NCI-H446 treated with DMSO at 0.1 percent for 48 hours (cell line): Measurements from ENCODE around the gene APH1B.
A peak's percentile ranks its signal among the peaks of the same experiment; 100 is the strongest.
"Not testable (repeated sequence)": the region's sequence is repeated elsewhere in the genome, so short reads cannot be mapped to it uniquely, and the experiment has no call there.

Source experiments
- DNase-seq: peaks from one replicate; lab custom pipeline; 2025; lab: John Stamatoyannopoulos, UW

APH1B gene

DNA sequence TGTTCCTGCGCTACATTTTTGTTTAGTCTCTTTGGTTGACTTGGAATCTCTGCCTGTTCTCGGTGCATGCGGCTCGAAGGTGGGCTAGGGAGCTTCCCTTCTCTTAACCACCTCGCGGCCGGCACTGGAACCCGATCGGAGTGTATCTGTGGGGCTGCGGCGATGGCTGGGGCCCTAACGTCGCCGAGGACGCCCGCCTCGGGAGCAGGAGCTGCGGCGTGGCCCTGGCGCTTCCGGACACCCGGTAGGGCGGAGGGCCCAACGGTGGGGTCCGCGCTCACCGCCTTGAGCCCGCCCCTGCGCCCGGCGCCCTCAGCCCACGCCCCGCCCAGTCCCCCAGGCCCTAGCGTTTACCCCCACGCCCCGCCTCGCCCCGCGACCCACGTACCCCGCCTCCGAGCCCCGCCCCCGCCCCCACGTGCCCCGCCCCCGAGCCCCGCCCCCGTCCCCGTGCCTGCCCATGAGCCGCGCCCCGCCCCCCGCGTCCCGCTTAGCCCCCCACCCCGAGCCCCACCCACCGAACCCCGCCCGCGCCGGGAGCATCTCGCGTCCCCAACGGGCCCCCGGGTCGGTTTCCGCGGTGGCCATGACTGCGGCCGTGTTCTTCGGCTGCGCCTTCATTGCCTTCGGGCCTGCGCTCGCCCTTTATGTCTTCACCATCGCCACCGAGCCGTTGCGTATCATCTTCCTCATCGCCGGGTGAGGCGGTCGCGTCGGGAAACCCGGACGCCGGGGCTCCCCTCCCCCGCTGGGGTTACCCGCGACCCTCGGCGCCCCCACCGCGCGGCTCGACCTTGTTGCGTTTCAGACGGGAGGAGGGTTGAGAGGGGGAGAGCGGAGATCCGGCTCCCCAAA is at the start of gene APH1B:
Gene APH1B, plus strand, starts transcription at position 568 of the 855 bp plus-strand sequence. Its CDS starts 19 bp downstream, at position 587.
- DNase-seq, result no peak

DNA sequence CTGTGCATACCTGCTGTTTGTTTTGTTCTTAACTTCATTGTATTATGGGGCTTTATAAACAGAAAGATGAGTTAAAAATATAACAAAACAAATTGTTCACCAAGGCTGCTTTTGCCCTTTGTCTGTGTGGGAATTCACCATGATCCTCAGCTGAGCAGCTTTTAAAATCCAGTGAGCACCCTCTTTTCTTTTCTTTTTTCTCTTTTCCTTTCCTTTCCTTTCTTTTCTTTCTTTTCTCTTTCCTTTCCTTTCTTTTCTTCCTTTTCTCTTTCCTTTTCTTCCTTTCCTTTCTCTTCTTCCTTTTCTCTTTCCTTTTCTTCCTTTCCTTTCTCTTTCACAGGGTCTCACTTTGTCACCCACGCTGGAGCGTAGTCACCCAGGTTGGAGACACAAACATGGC is 49.7 kb upstream of the APH1B start:
- no peak for DNase-seq

DNA sequence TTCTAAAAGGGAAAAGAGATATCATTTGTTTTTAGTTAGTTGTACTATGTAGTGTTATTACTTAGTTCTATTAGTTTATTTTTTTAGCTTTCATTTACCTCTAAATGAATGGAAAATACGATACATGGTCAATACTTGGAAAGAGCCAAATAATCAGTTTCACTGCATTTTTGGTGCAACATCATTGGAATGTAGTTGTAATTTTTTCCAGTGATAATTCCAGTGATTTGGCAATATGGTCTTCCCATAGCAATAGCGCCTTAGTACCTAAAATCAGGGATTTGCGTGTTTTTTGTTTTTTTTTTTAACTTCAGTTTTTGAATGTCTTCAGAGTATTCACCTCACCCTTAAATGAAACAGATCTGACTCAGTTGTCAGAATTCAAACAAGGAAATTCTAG is 46.2 kb upstream of the APH1B start:
- DNase-seq, result no peak

DNA sequence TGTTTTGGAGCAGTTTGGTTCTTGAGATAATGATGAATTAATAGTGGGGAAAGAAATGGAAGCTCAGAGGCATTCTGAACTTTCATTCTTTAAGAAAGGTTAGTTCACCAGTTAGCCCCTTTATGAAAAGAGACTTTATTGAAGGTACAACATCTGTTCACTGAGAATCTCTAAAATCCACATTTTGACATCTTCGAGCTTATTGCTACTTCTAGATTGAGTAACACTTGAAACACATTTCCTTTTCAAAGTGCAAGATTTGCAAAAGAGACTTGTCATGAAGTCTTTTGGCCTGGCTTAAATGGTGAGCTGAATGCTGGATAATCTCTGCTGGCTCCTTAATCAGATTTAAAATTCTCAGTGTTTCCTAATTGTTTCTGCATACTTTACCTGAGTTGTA is 45.7 kb upstream of the APH1B start:
- no peak for DNase-seq

DNA sequence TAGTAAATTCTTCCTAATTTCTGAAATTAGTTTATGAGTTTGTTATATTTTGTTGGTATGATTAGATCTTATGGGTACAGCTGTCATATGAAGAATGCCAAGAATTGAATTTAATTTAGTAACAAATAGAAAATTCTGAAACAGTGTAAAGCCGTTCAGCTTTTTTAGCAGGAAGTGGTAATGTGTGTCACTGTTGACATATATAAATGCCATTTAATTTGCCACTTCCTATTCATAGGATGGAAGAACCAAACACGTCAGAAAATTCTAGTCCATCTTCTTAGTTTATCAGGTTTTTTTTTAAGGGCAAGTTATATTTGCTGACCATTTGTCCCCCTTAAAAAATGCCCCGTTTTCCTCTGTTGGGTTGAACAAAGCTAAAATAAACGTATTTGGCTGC is 45.0 kb upstream of the APH1B start:
- DNase-seq, result no peak

DNA sequence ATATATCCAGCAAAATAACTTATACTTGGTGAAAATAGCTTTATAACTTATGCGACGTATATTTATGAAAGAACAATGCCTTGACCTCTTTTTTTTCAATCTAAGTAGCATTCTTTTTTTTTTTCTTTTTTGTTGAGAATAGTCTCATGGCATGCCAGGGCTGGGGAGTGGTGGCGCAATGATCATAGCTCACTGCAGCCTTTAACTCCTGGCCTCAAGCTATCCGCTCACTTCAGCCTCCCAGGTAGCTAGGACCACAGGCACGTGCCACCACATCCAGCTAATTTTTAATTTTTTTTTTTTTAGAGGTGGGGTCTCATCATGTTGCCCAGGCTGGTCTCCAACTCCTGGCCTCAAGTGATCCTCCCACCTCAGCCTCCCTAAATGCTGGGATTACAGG is 44.5 kb upstream of the APH1B start:
- no peak for DNase-seq

DNA sequence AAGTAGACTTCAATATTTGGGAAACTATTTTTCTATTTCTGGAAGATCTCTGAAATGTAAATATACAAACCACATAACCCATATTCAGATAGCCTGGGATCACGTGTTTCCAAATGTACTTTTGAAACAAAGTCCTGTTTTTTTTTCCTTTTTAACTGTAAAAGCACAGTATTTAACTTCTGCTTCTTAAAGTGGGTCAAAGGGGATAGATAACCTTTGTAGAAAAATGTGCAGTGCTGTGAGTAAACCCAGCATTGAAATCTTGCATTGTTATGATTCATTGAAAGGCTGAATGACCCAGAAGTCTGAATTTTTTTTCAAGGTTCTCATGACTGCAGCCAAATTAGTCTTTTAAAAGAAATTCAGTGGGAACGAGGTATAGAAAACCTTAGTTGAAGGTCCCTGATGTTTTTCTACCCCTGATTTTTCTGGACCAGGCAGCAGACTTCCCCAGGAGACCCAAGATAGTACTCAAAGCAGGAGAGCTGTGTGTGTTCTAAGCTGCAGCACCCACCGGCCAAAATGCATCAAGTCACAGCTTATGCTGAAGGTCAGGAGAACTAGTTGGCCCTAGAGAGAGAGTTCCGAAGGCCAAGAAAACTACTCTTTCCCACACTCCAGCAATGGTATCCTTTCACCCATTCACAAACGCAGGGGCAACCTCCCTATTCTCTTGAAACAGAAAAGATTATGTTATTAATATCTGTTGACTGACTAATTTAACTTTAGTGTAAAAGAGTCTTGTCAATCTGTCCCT is 43.6 kb upstream of the APH1B start:
- no peak for DNase-seq

DNA sequence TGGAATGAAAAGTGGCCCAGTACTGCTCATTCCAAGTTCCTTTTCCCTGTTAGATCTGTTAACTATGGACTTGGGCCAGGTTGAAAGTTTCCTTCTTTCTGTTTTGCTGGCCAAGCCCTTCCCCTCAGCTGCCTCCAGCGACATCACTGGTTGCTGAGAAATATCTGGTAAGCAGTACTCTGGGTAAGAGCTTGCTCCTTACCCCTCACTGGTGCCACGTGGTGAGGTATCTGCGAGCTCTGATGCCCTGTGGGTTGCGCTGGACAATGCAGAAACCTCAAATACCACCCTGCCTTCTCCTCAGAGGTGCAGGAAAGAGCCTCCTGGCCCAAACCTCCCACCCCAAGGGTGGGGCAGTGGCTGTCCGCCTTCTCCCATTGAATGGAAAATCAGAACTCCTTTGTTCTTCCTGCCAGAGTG is 42.9 kb upstream of the APH1B start:
- no peak for DNase-seq

DNA sequence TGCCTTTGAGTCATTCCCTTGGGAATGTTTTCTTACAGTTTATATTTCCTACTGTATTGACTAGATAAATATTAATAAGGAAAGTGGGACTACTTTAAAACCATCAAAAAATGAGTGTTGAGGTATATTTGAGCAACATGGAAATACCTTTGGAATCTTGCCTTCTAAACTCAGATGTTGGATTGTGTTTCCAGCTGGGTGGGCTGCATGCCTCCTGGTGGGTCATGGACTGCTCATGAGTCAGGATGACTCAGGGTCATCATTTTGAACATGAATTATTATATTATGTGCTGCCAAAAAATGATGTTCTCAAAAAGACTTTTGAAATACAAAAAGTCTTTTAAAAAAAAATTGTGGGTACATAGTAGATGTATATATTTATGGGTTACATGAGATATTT is 41.1 kb upstream of the APH1B start:
- DNase-seq, result peak; percentile 47

DNA sequence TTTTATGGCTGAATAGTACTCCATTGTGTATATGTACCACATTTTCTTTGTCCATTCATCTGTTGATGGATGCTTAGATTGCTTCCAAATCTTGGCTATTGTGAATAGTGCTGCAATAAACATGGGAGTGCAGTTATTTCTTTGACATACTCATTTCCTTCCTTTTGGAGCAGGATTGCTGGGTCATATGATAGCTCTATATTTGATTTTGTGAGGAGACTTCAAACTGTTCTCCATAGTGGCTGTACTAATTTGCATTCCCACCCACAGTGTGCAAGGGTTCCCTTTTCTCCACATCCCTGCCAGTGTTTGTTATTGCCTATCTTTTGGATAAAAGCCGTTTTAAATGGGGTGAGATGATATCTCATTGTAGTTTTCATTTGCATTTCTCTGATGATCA is 40.3 kb upstream of the APH1B start:
- not testable (repeated sequence) for DNase-seq

DNA sequence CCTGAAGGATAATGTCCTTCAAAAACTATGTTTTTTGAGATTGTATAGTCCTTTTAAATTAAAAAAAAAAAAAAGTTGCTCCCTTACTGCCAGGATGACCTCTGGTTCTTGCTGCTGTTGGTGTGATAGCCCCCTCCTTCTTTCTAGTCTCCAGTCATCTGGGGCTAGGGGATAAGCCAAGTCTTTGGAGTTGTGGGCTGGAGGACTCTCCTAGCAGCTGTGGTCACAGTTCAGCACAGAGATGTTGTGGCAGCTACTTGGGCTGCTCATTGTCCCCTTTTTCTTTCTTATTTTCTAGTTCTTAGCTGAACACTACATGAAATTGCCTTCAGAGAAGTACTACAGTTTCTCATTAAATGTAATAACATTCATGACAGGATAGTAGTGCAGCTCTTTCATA is 39.2 kb upstream of the APH1B start:
- no peak for DNase-seq

DNA sequence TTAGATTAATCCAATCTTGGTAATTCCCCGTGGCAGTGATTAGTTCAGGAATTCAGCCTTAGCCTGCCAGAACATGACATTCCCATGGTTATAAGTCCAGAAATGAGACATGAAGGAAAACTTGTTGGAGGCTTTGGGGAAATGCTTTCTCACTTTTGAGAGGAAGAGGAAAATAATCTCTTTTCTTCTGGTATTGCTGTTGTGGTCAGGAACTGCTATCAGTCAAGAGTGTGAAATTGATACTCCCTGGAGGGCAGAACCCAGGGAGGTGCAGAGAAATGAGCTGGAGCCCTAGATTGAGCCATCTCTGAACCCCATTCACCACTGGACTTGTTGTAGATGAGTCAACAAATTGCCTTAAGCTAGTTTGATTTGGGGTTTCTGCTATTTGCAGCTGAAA is 38.6 kb upstream of the APH1B start:
- no peak for DNase-seq

DNA sequence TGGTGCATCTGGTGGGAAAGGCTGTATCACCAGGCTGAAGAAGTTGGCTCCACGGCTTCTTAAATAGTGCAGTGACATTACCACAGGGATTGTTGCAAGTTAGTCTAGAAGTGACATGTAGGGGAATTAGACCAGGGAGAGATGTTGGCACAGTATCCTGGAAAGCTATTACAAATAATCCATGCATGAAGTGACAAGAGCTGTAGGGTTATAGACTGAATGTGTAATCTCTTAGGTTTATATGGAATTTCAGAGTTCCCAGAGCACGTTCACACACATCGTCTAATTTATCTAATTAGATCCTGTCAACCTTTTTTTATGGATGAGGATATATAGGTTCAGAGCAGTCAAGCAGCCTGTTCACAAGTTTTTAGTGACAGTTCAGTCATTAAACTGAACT is 37.3 kb upstream of the APH1B start:
- DNase-seq, result peak; percentile 42

DNA sequence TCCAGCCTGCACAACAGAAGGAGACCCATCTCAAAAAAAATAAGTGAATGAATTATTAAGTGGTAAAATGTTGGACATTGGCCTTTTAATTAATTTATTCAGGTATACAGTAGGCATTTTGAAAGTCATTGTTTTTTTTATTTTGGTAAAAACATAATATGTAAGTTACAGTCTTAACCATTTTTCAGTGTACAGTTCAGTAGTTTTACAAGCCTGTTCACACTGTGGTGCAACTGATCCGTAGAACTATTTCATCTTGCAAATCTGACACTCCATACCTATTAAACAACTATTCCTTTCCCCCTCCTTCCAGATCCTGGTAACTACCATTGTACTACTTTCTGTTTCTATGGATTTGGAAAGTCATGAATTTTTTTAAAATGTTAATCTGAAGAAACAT is 36.1 kb upstream of the APH1B start:
- DNase-seq, result no peak

DNA sequence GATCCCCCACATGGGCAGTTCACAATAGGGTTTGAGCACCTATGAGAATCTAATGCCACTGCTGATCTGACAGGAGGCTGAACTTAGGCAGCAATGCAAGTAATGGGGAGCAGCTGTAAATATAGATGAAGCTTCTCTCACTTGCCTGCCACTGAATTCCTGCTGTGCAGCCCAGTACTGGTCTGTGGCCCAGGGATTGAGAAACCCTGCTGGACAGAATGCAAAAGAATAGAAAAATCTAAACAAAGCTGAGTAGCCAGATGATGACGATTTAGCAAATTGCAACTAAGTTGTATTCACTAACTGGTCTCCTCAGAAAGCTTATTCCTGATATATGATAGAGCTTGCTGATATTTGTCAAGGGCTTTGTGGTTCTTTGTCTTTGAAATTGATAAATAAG is 34.3 kb upstream of the APH1B start:
- DNase-seq, result no peak

DNA sequence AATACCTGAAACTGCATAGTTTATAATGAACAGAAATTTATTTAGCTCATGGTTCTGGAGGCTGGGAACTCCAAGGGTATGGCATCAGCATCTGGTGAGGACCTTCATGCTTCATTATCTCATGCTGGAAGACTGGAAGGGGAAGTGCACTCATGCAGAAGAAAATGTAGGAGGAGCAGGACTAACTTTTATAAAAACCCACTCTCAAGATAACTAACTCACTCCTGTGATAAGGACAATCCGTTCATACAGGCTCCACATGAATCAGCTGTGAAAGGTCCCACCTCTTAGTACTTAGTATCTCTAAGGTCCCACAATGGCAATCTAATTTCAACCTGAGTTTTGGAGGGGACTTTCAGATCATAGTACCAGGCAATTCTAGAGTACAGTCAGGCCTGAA is 33.6 kb upstream of the APH1B start:
- no peak for DNase-seq

DNA sequence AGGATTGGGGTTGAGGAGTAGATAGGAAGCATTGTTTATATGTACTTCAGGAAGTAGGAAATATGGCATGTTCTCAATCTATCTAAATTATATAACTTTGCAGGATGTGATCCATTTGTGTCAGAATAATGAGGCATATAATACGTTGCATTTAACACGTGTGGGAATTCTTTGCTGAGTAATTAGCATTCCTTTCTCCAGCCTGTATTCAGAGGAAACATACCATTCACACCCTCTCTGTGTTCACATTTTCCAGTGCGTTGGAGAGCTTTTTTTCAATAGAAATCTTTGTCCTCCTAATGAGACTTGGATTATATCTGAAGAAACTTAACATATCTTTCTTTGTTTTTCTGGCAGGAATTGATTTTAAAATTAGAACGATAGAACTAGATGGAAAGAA is 33.0 kb upstream of the APH1B start:
- no peak for DNase-seq

DNA sequence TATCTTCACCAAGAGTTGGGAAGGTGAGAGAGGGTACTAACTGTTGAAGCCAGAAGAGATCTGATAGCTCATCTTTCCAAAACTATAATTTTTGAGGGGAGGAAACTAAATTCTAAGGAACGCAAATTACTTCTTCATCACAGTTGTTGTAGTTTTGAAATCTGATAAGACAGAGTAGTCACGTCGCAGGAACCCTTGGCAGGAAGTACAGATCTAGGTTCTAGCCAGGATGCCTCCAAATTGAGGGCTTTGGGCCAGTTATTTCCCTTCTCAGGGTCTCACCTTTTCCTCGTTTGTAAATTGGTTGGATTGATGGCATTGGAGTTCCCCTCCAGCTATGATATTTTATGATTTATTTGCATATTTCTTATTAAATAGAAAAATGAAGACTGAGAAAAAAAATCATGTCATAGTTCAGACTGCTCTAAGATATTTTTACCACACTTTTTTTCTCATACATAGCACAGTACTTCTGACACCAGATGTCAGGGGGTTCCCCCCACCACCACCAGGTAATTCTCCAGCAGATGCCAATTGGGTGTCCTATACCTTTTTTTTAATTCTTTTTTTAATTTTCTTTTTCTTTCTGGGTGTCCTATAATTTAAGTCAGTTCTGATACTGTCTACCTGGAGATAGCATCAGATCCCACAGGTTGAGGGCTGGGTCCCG is 32.3 kb upstream of the APH1B start:
- no peak for DNase-seq

DNA sequence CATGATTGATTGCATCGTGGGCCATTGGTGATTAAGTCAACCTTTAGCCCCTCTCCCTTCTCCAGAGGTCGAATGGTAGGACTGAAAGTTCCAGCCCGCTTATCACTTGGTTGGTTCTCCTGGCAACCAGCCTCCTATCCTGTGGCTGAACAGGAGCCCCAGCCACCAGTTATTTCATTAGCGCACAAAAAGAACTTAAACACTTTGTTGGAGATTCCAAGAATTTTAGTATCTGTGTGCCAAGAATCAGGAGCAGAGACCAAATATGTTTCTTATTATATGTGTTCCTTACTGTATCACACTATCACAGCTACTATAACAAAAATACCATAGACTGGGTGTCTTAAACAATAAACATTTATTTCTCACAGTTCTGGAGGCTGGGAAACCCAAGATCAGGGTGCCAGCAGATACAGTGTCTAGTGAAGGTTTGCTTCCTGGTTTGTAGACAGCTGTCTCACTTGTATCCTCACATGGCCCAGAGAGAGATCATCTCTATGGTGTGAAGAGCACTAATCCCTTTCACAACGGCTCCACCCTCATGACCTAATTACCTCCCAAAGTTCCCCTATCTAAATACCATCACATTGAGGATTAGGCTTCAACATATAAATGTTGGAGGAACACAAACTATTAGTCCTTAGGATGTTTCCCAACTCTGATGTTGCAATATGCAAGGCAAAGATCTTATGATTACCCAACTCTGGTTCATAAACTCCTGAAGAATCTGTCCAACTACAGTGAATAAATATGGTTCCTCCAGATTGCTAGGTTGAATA is 30.5 kb upstream of the APH1B start:
- DNase-seq, result no peak

DNA sequence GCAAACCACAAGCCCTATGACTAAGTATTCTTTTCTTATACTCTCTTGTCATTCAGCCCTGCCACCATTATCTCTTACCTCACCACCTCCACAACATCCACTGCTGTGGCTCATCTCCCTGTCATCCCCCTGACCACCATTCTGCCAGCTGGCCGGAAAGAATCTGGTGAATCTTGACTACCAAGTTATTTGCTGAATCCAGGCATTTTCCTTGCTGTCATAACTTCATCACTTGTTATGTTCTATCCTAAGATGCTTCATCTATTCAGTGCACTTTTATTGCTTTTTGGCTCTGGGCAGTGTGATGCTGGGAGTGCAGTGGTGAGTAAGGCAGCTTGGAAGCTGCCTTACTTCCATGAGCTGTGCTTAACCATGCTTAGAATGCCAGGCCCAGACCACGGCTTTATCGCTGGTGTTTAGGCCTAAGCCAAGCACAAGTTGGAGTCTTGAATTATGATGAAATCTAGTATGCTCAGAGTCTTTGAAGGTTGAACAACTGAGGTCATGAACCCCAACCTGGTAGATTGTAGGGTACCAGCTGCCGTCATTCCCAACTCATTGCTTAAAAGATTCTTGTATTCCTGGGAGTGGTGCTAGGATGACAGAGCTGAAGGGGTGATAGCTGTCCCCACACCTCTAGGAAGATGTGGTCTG is 27.0 kb upstream of the APH1B start:
- DNase-seq, result no peak

DNA sequence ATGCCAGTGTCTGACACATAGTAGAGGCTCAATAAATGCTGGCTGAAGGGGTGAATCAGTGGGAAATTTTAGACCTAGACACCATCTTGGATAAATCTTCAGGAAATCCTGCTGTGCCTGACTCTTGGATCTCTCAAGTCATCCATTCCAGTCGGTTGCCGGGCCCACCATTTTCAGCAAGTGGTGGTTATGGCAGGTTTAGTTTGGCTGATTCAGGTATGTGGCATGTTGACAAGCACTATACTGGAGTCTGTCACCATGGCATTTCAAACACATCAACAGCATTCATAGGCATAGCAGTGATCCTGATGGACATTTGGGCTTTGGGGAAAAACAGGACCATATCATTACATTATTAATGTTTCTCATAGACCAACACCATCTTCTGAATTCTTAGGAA is 25.7 kb upstream of the APH1B start:
- DNase-seq, result no peak

DNA sequence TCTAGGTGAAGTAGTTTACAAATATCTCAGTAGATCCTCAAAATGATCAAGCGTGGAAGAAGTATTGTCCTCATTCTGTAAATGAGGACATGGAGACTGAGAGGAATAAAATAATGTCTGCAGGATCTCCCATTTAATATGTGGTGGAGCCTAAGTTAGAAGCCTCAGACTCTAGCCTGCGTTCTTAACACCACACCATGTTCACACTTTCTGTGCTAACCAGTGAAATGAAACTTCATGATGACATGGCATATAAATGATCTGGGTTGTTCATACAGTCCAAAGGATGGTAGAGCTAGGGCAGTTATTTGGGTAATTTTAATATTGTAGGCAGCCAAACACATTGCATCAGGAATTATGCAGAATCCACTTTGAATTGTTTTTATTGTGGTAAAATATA is 25.1 kb upstream of the APH1B start:
- DNase-seq, result no peak
